GM21526 (cell line): Measurements from ENCODE around the gene OR10G3.

Experiments
- ATAC-seq: cut with Tn5 transposase; IDR thresholded peaks from one replicate; pipeline ENCODE4 v1.9.1; 2021; ENCODE audit warnings: moderate library complexity; ENCODE audit not compliant: unreplicated experiment, low FRiP score

OR10G3 gene

GRCh38 chr14:21536418-21537089 is 43.3 kb downstream of the OR10G3 start:
- no peak for ATAC-seq

- no peak for ATAC-seq
Measured at GRCh38 chr14:21535545-21536417, 44.1 kb downstream of the OR10G3 start.

DNA sequence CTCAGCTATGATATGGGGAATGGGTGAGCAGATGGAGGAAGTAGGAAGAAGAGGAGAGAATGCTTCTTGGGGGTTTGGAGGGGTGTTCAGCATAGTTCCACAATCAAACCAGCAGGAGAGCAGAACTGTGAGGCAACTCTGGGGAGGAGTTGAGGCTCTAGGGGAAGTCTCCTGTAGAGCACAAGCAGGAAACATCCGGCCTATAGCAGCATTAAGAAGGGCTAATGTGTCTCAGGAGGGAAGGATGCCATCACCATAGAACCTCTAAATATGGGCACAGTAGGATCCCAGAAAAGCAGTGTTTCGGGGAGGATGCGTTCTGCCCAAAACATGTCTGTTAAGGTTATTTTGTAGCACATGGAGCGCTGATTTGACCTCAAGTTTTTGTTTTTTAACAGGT is 45.3 kb downstream of the OR10G3 start:
- no peak for ATAC-seq

DNA sequence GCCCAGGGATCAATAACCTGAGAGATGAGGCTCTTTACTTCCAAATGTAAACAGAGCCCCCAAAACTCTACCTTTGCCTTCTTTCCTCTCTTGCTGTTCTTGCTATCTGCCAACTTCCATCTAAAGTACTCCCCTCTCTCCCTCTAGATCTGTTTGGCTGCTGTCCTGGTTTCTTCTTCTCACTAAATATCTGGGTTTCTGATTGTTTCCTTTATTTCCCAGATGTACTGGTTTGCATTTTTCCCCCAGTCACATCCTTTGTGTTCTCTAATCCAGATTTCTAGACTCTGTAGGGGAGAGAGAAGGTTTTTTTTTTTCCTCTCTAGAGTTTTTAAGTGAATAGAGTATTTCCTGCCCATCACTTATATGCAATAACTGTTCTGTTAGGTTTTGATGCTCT is 46.6 kb downstream of the OR10G3 start:
- no peak for ATAC-seq

DNA sequence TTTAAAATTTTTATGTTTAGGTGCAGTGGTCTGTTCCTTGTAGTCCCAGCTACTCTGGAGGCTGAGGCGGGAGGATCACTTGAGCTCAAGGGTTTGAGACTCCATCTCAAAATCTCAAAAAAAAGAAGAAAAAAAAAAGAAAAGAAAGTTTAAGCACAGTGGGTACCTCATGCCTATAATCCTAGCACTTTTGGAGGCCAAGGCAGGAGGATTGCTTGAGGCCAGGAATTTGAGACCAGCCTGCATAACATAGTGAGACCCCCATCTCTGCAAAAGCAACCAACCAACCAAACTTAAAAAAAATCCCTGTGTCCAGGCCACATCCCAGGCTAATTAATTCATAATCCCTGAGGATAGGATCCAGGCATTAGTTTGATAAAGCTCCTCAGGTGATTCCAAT is 50.4 kb downstream of the OR10G3 start:
- ATAC-seq = no peak

DNA sequence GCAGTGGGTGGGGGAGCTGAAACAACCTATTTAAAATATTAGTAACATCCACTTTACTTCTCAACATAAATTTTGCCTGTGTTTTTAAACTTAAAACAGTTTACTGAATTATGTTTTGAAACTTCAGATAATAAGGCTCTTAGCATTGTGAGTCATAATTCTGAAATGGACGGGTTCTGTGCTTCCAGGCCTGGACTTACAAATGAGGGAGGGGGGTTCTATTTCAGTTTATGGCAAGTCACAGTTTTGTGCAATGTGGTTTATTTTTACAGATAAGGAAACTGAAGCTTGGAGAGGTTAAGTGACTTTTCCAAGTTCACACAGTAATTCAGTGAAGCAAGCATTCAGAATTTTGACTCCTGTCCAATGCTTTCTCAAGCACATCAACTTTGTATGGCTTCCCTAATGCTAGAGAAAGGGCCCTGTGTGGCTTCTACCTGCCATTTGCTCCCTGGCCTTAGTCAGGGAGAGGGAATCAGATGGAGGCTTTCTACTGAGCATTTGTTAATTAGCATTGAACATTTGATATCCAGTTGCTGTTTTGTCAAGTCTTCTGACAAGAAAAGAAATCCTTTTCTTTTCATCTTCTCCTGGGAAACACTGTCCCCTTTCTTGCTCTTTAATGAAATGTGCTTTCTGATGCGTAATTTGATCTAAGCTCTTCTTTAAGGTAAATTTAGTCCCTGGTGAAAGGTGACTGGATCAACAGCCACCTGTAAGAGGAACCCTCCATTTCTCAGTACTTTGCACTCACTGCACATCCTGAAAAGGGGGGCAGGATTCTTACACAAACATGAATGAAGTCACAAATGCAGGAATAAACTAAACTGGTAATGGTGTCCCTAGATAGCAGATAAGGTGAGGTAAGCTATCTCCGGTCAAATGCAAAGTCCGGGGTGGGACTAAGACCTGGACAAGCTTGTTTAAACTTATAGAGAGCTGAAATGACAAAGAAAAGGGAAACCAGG is 51.2 kb downstream of the OR10G3 start:
- no peak for ATAC-seq

DNA sequence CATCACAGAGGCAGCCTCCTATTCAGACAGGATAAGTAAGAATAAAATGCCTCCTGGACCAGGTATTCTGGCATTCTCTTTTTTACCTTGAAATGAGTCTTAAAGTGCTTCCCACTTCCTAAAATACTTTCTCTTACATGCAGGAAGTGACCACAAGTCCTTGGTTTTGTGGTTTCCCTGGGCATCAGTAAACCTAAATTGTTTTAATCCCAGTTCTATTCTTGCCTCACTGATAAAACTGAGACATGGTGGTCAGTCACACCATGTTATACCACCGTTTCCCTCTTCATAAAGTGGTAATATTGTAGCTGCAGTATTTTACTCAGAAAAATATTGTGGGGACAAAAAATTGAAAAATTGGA is 52.6 kb downstream of the OR10G3 start:
- no peak for ATAC-seq

DNA sequence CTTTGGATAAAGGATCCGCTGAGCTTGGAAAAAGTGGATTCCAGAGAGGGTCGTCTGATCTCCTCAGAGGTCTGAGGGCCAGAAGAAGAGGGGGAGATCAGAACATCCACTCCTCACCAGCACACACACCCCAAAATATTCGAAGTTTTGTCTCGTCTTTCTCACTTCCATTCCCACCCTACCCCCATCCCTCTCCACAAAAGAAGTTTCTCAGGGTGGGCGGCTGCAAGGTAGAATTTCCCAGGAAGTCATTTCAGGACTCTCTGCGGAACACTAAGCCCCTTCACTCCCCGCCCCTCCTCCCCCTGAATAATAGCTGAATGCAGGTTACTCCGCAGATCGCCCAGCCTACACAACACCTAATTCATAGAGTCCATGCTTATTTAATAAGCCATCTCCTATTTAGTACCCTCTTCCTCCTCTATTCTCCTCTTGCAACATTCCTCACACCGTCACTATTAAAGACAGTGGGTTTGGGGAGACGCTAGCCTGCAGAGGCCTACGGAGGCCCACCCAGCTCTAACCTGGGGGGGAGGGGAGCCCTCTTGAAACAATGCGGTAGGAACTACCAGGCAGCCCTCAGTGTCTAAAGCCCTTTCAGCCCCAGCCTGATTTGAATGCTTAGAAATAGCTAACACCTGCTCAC is 53.1 kb downstream of the OR10G3 start:
- no peak for ATAC-seq

- ATAC-seq = no peak
Measured at GRCh38 chr14:21525962-21526671, 53.8 kb downstream of the OR10G3 start, which contains the start of gene SALL2. Gene SALL2 (minus strand): TSS chr14:21526346. CDS start chr14:21526127, 219 bp downstream.

- ATAC-seq = no peak
Measured at GRCh38 chr14:21525571-21525961, 54.3 kb downstream of the OR10G3 start.

- no peak for ATAC-seq
Measured at GRCh38 chr14:21524575-21525490, 55.0 kb downstream of the OR10G3 start.

DNA sequence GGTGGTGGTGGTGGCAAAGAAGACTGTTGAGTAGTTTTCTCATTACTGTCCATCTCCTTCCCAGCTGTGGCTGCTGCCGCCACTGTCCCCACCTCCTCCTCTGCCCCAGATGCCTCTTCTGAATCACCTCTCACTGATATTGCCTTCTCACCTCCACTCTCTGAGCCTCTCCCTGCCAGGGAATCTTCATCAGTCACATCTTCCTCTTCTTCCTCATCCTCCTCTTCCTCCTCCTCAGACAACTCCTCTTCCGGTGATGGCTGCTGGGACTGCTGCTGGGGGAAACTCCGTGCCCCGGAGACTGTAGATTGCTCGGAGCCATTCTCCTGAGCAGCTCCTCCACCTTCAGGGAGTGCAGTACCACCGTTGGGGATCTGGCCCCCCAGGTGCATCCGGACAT is 56.7 kb downstream of the OR10G3 start:
- no peak for ATAC-seq

- no peak for ATAC-seq
Measured at GRCh38 chr14:21521501-21521900, 58.4 kb downstream of the OR10G3 start.

GRCh38 chr14:21520767-21521166 is 59.1 kb downstream of the OR10G3 start:
- ATAC-seq = no peak

DNA sequence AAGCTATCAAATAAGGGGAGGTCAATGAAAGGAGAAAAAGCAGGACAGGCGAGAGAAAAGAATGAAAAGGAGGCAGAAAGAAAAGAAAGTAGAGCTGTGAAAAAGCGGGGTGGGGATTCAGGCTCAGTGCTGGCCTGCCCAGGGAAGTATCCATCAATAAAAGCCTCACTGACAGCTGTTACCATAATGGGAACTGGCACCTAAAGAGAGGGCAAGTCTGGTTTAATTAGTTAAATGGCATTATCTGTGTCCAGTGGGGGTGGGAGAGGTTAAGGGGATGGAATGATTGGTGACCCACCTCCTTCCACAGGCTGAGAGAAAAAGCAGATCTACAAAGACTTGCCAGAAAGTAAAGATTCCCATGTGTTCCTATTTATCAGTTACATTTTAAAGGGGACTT is 61.2 kb downstream of the OR10G3 start:
- ATAC-seq = no peak
